HEK293 (cell line): ENCODE measurements around the gene TMEM72.

ENCODE experiments used
- BCL6B ChIP-seq: fragments of 450-650 bp; formaldehyde crosslinking; IDR thresholded peaks from 2 replicates; pipeline ENCODE4 v1.5.1; 2017; ENCODE audit warnings: missing biosample characterization, missing genetic modification characterization
- ELK4 ChIP-seq: IDR thresholded peaks from 2 replicates; pipeline ENCODE4 v1.6.1; 2011; ENCODE audit warnings: mild to moderate bottlenecking, low read depth, low read length, borderline replicate concordance
- GLI2 ChIP-seq: fragments of 450-650 bp; formaldehyde crosslinking; IDR thresholded peaks from 2 replicates; pipeline ENCODE4; 2017; ENCODE audit warnings: missing biosample characterization, missing genetic modification characterization, low read depth, borderline replicate concordance
- HIC1 ChIP-seq: fragments of 450-650 bp; formaldehyde crosslinking; IDR thresholded peaks from 2 replicates; pipeline ENCODE4 v1.5.1; 2016; ENCODE audit warnings: missing biosample characterization, missing genetic modification characterization
- HOXA7 ChIP-seq: sonication (generic); formaldehyde crosslinking; IDR thresholded peaks from 2 replicates; pipeline ENCODE4 v1.8.1; 2022; ENCODE audit warnings: missing genetic modification reagents, borderline replicate concordance
- KLF17 ChIP-seq: fragments of 450-650 bp; formaldehyde crosslinking; IDR thresholded peaks from 2 replicates; pipeline ENCODE4 v1.5.1; 2016; ENCODE audit warnings: missing biosample characterization, missing genetic modification characterization
- KLF9 ChIP-seq: fragments of 450-650 bp; formaldehyde crosslinking; IDR thresholded peaks from 2 replicates; pipeline ENCODE4 v1.5.1; 2016; ENCODE audit warnings: missing biosample characterization, missing genetic modification characterization, low read depth
- OVOL3 ChIP-seq: fragments of 450-650 bp; formaldehyde crosslinking; IDR thresholded peaks from 2 replicates; pipeline ENCODE4 v1.5.1; 2016; ENCODE audit warnings: missing biosample characterization, missing genetic modification characterization
- TRIM28 ChIP-seq: IDR thresholded peaks from 2 replicates; pipeline ENCODE4 v1.6.1; 2011; ENCODE audit warnings: low read length, control low read depth, borderline replicate concordance
- ZBTB10 ChIP-seq: fragments of 450-650 bp; formaldehyde crosslinking; IDR thresholded peaks from 2 replicates; pipeline ENCODE4 v1.5.1; 2016; ENCODE audit warnings: missing biosample characterization, missing genetic modification characterization
- ZBTB8A ChIP-seq: fragments of 450-650 bp; formaldehyde crosslinking; IDR thresholded peaks from 2 replicates; pipeline ENCODE4 v1.5.1; 2016; ENCODE audit warnings: missing biosample characterization, missing genetic modification characterization
- ZEB2 ChIP-seq: fragments of 450-650 bp; formaldehyde crosslinking; IDR thresholded peaks from 2 replicates; pipeline ENCODE4 v1.5.1; 2016; ENCODE audit warnings: missing biosample characterization, missing genetic modification characterization
- ZIC2 ChIP-seq: fragments of 450-650 bp; formaldehyde crosslinking; IDR thresholded peaks from 2 replicates; pipeline ENCODE4 v1.5.1; 2016; ENCODE audit warnings: missing biosample characterization, missing genetic modification characterization
- ZNF114 ChIP-seq: fragments of 450-650 bp; formaldehyde crosslinking; IDR thresholded peaks from 2 replicates; pipeline ENCODE4 v1.5.0; 2017; ENCODE audit warnings: missing biosample characterization, missing genetic modification characterization
- ZNF133 ChIP-seq: fragments of 450-650 bp; formaldehyde crosslinking; IDR thresholded peaks from 2 replicates; pipeline ENCODE4 v1.5.1; 2016; ENCODE audit warnings: missing biosample characterization, missing genetic modification characterization
- ZNF140 ChIP-seq: fragments of 450-650 bp; formaldehyde crosslinking; IDR thresholded peaks from 2 replicates; pipeline ENCODE4 v1.5.1; 2016; ENCODE audit warnings: missing biosample characterization, missing genetic modification characterization
- ZNF175 ChIP-seq: fragments of 450-650 bp; formaldehyde crosslinking; IDR thresholded peaks from 2 replicates; pipeline ENCODE4 v1.5.1; 2016; ENCODE audit warnings: missing biosample characterization, missing genetic modification characterization
- ZNF184 ChIP-seq: fragments of 450-650 bp; IDR thresholded peaks from 2 replicates; pipeline ENCODE4 v1.5.1; 2018; ENCODE audit warnings: missing biosample characterization, mild to moderate bottlenecking, missing genetic modification characterization
- ZNF2 ChIP-seq: fragments of 450-650 bp; formaldehyde crosslinking; IDR thresholded peaks from 2 replicates; pipeline ENCODE4 v1.5.1; 2016; ENCODE audit warnings: missing biosample characterization, missing genetic modification characterization
- ZNF211 ChIP-seq: fragments of 450-650 bp; formaldehyde crosslinking; IDR thresholded peaks from 2 replicates; pipeline ENCODE4 v1.5.1; 2016; ENCODE audit warnings: low read depth, missing biosample characterization, missing genetic modification characterization
- ZNF223 ChIP-seq: fragments of 450-650 bp; formaldehyde crosslinking; IDR thresholded peaks from 2 replicates; pipeline ENCODE4 v1.5.1; 2016; ENCODE audit warnings: missing biosample characterization, missing genetic modification characterization
- ZNF266 ChIP-seq: fragments of 450-650 bp; formaldehyde crosslinking; IDR thresholded peaks from 2 replicates; pipeline ENCODE4 v1.5.1; 2016; ENCODE audit warnings: missing biosample characterization, missing genetic modification characterization, low read depth
- ZNF302 ChIP-seq: fragments of 450-650 bp; formaldehyde crosslinking; IDR thresholded peaks from 2 replicates; pipeline ENCODE4 v1.5.1; 2016; ENCODE audit warnings: missing biosample characterization, missing genetic modification characterization, low read depth
- ZNF335 ChIP-seq: fragments of 450-650 bp; formaldehyde crosslinking; conservative IDR thresholded peaks from 2 replicates; pipeline ENCODE4 v1.5.1; 2016; ENCODE audit warnings: missing biosample characterization, missing genetic modification characterization
- ZNF449 ChIP-seq: fragments of 450-650 bp; formaldehyde crosslinking; IDR thresholded peaks from 2 replicates; pipeline ENCODE4 v1.5.1; 2017; ENCODE audit warnings: missing biosample characterization, mild to moderate bottlenecking, missing genetic modification characterization, moderate library complexity
- ZNF521 ChIP-seq: fragments of 450-650 bp; formaldehyde crosslinking; IDR thresholded peaks from 2 replicates; pipeline ENCODE4 v1.5.1; 2017; ENCODE audit warnings: missing biosample characterization, mild to moderate bottlenecking, missing genetic modification characterization
- ZNF580 ChIP-seq: fragments of 450-650 bp; formaldehyde crosslinking; IDR thresholded peaks from 2 replicates; pipeline ENCODE4 v1.5.1; 2016; ENCODE audit warnings: missing biosample characterization, missing genetic modification characterization
- ZNF623 ChIP-seq: fragments of 450-650 bp; formaldehyde crosslinking; IDR thresholded peaks from 2 replicates; pipeline ENCODE4 v1.5.1; 2016; ENCODE audit warnings: missing biosample characterization, missing genetic modification characterization
- ZNF660 ChIP-seq: fragments of 450-650 bp; IDR thresholded peaks from 2 replicates; pipeline ENCODE4 v1.5.1; 2018; ENCODE audit warnings: missing biosample characterization, mild to moderate bottlenecking, missing genetic modification characterization
- ZNF707 ChIP-seq: fragments of 450-650 bp; formaldehyde crosslinking; IDR thresholded peaks from 2 replicates; pipeline ENCODE4 v1.5.1; 2016; ENCODE audit warnings: missing biosample characterization, missing genetic modification characterization

Gene TMEM72

GRCh38 chr10:44975431-44976331 is 64.5 kb downstream of the TMEM72 start (continued):
- TF ChIP-seq ZNF449 (tag by site-specific recombination) (no peak), ZNF580 (tag by site-specific recombination) (no peak), BCL6B (tag by site-specific recombination) (no peak), ZNF140 (no peak), ZBTB8A (tag by site-specific recombination) (no peak), KLF9 (tag by site-specific recombination) (no peak), ZNF2 (tag by site-specific recombination) (no peak), OVOL3 (no peak), ZNF184 (tag by site-specific recombination) (no peak), ZNF223 (tag by site-specific recombination) (no peak), ZNF521 (no peak), KLF17 (0 out of 2 replicates have a peak, but pooled peaks have one; percentile 30), ELK4 (no peak), HIC1 (tag by site-specific recombination) (no peak), ZEB2 (no peak), ZBTB10 (tag by site-specific recombination) (no peak), ZNF302 (no peak), ZNF175 (tag by site-specific recombination) (no peak), GLI2 (tag by site-specific recombination) (no peak), ZNF660 (tag by site-specific recombination) (no peak), TRIM28 (no peak), ZNF114 (tag by site-specific recombination) (no peak), ZNF335 (tag by site-specific recombination) (peak; percentile 61), ZNF266 (tag by site-specific recombination) (no peak), ZIC2 (tag by site-specific recombination) (peak; percentile 86), ZNF707 (no peak), ZNF133 (tag by site-specific recombination) (no peak), ZNF211 (tag by site-specific recombination) (no peak), ZNF623 (tag by site-specific recombination) (no peak), HOXA7 (CRISPR knock-in tag) (no peak)
